ENCODE results near the gene DAGLA.

The DAGLA gene

GRCh38 chr11:61739413-61739812 lies 59.2 kb downstream of the DAGLA start:
- no peak for TF ChIP-seq CTCF (conservative IDR thresholded peaks at IDR 0.05)
- H3K27ac ChIP-seq = no peak overlapping the region

GRCh38 chr11:61739966-61740365 lies 59.8 kb downstream of the DAGLA start:
- TF ChIP-seq CTCF (conservative IDR thresholded peaks at IDR 0.05) = no peak
- no peak overlapping the region for H3K27ac ChIP-seq

GRCh38 chr11:61742391-61742790 lies 62.2 kb downstream of the DAGLA start:
- no peak for TF ChIP-seq CTCF (conservative IDR thresholded peaks at IDR 0.05)
- no peak overlapping the region for H3K27ac ChIP-seq

- no peak overlapping the region for H3K27ac ChIP-seq
- no peak for TF ChIP-seq CTCF (conservative IDR thresholded peaks at IDR 0.05)
Observed at GRCh38 chr11:61743486-61744095, 63.4 kb downstream of the DAGLA start.

GRCh38 chr11:61744181-61744580 lies 64.0 kb downstream of the DAGLA start:
- no peak for TF ChIP-seq CTCF (conservative IDR thresholded peaks at IDR 0.05)
- no peak overlapping the region for H3K27ac ChIP-seq

GRCh38 chr11:61744609-61745156 lies 64.5 kb downstream of the DAGLA start:
- no peak for TF ChIP-seq CTCF (conservative IDR thresholded peaks at IDR 0.05)
- H3K27ac ChIP-seq = no peak overlapping the region

GRCh38 chr11:61745781-61746441 lies 65.7 kb downstream of the DAGLA start:
- TF ChIP-seq CTCF (conservative IDR thresholded peaks at IDR 0.05) = no peak
- H3K27ac ChIP-seq = no peak overlapping the region
